HG02571 (cell line): ENCODE measurements around the gene ARHGEF3.

Source experiments
- ATAC-seq: cut with Tn5 transposase; IDR thresholded peaks from one replicate; pipeline ENCODE4 v1.9.1; 2021; ENCODE audit warnings: mild to moderate bottlenecking, moderate library complexity; ENCODE audit not compliant: unreplicated experiment

Gene ARHGEF3

GRCh38 chr3:56684029-56684428 is 117.7 kb downstream of the ARHGEF3 start:
- no peak for ATAC-seq

DNA sequence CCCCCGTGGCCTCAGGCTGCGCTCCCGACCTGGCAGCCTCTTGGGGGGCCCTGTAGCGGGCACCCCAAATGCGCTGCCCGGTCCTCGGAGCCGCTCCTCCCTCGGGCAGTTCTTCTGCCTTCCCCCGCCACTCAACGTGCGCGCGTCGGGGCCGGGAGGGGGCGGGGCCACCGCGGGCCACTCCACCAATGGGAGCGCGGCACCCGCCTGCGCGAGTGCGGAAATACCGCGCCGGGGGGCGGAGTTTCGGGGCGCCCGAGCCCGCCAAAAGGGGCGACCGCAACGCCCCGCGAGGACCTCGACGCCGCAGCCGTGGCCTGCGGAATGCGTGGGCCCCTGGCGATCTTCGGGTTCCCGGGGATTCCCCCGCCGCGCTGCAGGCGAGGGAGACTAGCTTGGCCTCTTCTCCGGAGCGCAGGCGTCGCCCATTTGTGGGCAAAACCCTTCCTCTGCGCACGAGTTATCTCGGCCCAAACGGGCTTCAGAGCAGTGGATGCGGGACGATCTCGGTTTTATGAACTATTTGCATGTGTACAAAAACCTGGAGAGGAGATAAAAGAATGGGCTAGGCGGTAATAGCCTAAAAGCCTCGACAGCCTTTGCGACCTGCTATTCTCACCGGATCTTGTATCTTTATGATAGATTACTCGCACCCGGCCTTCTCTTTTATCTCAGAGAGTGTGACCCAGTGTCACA is 118.5 kb downstream of the ARHGEF3 start, which contains the start of gene TASOR:
Gene TASOR (minus strand): TSS at position 144 of the 696 bp plus-strand sequence. CDS start 259 bp downstream, outside the sequence.
- peak; percentile 70 for ATAC-seq

- ATAC-seq, result peak; percentile 63
These were observed 119.2 kb downstream of the ARHGEF3 start for GRCh38 chr3:56682462-56683121.

DNA sequence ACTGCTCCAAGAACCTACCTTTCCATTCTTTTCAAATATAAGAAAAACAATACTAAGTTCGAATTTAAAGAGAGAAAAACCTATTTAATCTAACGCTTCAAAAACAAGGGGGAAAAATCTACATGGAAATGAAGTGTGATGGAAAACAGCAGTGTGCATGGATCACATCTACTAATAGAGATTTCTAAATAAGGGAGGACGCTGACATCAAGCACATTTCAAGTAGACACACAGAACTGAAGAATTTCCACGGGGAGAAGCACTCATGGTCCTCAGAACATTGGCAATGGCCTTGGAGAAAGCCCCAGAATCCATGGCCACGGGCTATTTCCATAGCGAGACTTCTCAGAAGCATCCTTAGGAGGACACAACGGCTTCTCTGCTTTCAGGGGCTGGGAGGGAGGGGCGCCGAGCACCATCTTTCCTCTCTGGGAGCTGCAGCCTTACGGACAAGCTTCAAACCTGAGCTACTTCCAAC is 119.7 kb downstream of the ARHGEF3 start:
- no peak for ATAC-seq

DNA sequence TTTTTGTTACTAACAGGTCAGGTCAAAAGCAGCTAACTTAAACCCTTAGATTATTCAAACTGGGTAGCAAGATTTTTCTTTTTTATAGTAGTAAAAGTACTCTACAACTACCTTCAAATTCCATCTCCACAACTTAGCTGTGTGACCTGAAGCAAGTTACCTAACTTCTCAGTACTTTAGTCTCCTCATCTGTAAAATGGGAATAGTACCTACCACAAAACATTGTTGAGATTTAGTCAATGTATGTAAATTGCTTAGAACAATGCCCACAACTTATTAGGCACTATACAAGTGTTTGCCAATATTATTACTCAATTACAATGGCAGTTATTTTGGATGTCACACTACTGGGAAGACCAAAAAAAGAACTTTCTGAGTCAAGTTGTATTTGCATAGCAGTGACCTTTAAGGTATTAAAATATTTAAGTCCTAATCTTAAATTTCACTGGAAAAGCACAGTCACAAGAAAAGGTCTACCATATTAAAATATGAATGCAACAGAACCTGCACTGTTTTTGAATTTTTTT is 121.6 kb downstream of the ARHGEF3 start:
- no peak for ATAC-seq
